Stimulated activated CD4-positive, alpha-beta T cell treated with anti-CD3 and anti-CD28 coated beads, Interleukin-4, amount 100 ng/mL, for 1 hour (primary cell): Measurements from ENCODE around the gene DGCR2.
A peak's percentile ranks its signal among the peaks of the same experiment; 100 is the strongest.
"Not testable (repeated sequence)": the region's sequence is repeated elsewhere in the genome, so short reads cannot be mapped to it uniquely, and the experiment has no call there.

Experiments used
- DNase-seq: peaks from one replicate; pipeline ENCODE4 v3.0.0-alpha.2; 2020

Gene DGCR2

GRCh38 chr22:19023931-19024330 lies 98.3 kb downstream of the DGCR2 start:
- DNase-seq: not testable (repeated sequence)

- DNase-seq: no peak
These were observed 99.5 kb downstream of the DGCR2 start for GRCh38 chr22:19022755-19023154.

- no peak for DNase-seq
These were observed 102.6 kb downstream of the DGCR2 start for GRCh38 chr22:19019679-19020032.

GRCh38 chr22:19019029-19019678 lies 103.1 kb downstream of the DGCR2 start:
- no peak for DNase-seq

- DNase-seq: no peak
These were observed 104.0 kb downstream of the DGCR2 start for GRCh38 chr22:19018256-19018655.

GRCh38 chr22:19016081-19016766 lies 106.0 kb downstream of the DGCR2 start:
- no peak for DNase-seq

GRCh38 chr22:19014886-19015285 lies 107.3 kb downstream of the DGCR2 start:
- DNase-seq: no peak

GRCh38 chr22:19013881-19014598 lies 108.2 kb downstream of the DGCR2 start:
- not testable (repeated sequence) for DNase-seq

- DNase-seq: not testable (repeated sequence)
These were observed 108.8 kb downstream of the DGCR2 start for GRCh38 chr22:19013411-19013810.

- DNase-seq: no peak
These were observed 109.8 kb downstream of the DGCR2 start for GRCh38 chr22:19012308-19012986.

GRCh38 chr22:19011611-19012010 lies 110.6 kb downstream of the DGCR2 start:
- not testable (repeated sequence) for DNase-seq

GRCh38 chr22:19011075-19011474 lies 111.1 kb downstream of the DGCR2 start:
- no peak for DNase-seq

GRCh38 chr22:19005905-19006304 lies 116.3 kb downstream of the DGCR2 start:
- DNase-seq: no peak

- no peak for DNase-seq
These were observed 117.7 kb downstream of the DGCR2 start for GRCh38 chr22:19004471-19004870.

GRCh38 chr22:19003508-19003907 lies 118.7 kb downstream of the DGCR2 start:
- DNase-seq: no peak

GRCh38 chr22:19002684-19003038 lies 119.6 kb downstream of the DGCR2 start:
- DNase-seq: no peak

- no peak for DNase-seq
These were observed 121.0 kb downstream of the DGCR2 start for GRCh38 chr22:19001204-19001603.

- not testable (repeated sequence) for DNase-seq
These were observed 122.1 kb downstream of the DGCR2 start for GRCh38 chr22:19000106-19000505.

GRCh38 chr22:18999416-18999815 lies 122.8 kb downstream of the DGCR2 start:
- no peak for DNase-seq

- peak; percentile 12 for DNase-seq
These were observed 123.2 kb downstream of the DGCR2 start for GRCh38 chr22:18999008-18999407.

GRCh38 chr22:18997925-18998315 lies 124.3 kb downstream of the DGCR2 start:
- DNase-seq: no peak

GRCh38 chr22:18997306-18997924 lies 124.8 kb downstream of the DGCR2 start:
- no peak for DNase-seq

GRCh38 chr22:18996376-18996900 lies 125.8 kb downstream of the DGCR2 start:
- DNase-seq: no peak
